ENCODE measurements around the gene SULF2.
A peak's percentile ranks its signal among the peaks of the same experiment; 100 is the strongest.

The SULF2 gene

DNA sequence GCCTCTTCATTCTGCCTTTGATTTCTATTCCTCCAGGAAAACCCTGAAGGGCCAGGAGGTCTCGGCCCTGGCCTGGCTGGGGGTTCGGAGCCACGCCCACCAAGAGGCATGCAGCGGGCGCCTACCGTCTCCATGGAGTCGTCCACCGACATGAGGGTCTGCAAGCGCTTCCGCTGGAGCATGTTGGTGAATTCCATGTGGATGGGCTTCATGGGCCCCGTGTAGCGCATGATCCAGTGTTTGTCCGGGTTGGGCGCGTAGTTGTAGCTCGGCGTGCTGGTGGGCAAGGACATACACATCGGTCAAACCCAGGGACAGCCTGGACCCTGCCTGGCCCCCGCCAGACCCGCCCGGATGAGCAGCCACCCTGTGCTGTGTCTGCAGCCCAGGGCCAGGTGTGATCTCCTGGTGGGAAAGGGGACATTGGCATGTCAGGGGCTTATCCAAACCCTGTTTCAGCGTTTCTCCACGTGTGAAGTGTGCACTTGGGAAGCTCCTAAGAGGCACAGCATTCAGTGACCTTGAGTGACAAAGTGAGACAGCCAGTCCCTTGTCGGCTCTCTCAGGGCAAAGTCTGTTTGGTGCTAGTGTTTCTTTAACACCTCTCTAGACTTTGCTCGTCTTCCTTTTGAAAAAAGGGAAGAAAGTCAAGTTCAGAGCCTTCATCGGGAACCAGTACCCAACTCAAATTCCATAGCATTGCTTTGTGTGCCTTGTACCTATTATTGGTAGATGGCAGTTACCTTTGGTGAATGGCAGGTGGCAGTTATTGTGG is 100.8 kb downstream of the SULF2 start:
- no peak for DNase-seq (ENCODE audit: low spot score)

GRCh38 chr20:47682916-47683315 is 102.4 kb downstream of the SULF2 start:
- DNase-seq (ENCODE audit: low spot score) = no peak

GRCh38 chr20:47682028-47682783 is 103.1 kb downstream of the SULF2 start:
- no peak for DNase-seq (ENCODE audit: low spot score)

DNA sequence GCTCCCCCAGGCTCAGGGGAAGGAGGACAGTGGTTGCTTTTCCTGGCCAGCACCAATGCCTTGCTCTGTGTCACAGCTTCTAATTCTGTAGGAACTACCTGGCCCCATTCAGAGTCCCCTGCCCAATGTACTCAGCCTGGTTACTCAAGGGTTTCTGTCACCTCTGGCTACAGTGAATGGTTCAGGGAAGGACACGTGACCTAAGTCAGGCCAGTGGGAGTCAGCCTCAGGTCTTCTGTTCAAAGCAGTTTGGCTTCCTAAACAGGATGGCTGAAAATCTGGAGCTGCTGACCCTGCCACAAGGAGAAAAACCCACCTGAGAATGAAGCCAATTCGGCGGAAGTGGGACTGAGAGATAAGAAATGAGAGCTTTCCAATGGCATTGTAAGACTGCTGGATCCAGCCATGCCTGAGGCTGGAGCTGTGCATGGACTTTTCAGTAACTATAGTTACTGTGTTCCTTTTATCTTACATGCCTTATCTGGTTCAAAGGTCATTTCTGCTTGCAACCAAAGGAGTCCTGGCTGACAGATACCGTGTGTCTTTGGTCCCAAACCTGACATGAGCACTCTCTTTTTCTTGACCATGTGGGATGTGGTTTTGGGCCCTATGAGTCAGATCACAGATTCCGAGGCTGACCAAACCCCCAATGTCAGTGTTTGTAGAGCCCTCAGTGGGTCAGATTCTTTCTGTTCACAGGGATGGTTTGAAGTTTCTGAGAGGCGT is 104.3 kb downstream of the SULF2 start:
- DNase-seq (ENCODE audit: low spot score) = no peak

GRCh38 chr20:47679462-47679861 is 105.8 kb downstream of the SULF2 start:
- DNase-seq (ENCODE audit: low spot score) = no peak

DNA sequence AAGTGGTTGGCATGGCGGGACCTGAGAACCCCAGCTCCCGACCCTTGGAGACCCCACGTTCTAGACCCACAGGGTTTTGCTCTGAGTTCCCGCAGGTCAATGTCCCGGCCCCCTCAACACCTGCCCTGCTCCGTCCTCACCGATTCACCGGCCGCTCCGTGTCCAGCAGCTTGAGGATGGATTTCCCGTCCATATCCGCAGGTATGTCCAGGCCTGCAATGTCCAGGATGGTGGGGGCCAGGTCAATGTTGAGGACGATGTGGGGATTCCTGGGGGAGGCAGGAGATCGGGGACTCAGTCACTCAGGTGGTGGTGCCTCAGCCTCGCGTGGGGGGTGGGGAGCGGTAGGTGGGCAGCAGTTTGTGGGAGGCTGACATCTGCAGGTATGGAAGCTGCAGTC is 106.7 kb downstream of the SULF2 start:
- no peak for DNase-seq (ENCODE audit: low spot score)

GRCh38 chr20:47677635-47678453 is 107.4 kb downstream of the SULF2 start:
- DNase-seq (ENCODE audit: low spot score) = peak; percentile 88

GRCh38 chr20:47676912-47677634 is 108.2 kb downstream of the SULF2 start:
- no peak for DNase-seq (ENCODE audit: low spot score)

DNA sequence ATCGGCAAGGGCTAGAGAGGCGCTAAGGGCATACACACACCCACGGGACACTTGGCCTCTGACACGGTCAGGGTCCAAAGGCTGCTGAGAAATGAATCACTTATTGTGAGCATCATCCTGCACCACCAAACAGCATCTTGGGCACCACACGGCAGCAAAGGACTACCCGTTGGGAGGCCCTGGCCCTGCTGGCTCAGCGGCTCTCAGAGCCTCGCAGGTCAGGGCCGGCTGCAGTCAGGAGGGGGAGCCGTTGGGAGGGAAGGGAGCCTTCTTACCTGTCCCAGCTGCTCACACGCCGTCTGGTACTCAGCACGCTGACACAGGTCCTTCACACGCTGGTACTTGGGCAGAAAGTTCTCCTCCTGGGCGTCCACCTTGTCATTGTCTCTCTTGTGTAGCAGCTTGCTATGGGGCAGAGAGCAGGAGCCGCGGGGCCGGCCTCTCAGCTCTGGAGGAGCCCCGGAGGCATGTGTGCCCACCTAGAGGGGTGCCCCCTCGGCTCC is 109.0 kb downstream of the SULF2 start:
- DNase-seq (ENCODE audit: low spot score) = peak; percentile 81

DNA sequence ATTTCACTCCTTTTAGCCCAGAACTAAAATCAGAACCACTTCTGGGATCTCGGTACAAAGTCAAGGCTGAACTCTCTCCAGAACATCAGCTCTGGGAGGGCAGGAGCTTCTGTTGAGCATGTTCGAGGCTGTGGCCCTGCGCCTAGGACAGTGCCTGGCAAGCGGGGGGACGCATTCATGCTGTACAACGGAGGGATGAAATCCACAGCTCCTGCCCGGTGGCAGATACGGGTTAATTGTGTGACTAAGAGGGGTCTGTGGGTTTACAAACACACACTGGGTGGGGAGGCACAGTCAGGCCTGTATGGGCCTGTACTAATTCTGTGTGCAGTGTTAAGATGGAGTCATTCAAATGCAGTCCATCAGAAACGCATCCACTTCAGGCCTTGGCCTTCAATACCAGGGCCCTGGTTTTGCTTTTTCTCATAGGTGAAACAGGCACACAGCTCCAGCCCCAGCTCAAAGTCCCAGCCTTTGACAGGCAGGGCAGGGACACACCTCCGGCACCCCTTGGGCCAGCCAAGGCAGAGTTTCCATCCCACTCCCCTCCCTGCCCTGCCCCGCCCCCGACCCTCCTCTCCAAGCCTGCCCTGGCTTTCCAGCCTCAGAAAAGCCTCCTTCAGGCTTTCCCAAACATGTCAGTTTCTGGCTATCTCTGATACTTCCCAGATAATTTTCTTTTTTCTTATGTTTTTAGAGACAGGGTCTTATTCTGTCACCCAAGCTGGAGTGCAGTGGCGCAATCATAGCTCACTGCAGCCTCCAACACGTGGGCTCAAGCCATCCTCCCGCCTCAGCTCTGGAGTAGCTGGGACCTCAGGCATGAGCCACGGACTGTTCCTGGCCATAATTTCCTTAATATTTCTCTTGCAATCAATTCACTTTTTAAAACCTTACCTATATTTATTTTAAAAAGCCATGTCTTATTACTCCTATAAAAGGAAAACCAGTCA is 109.8 kb downstream of the SULF2 start:
- peak; percentile 65 for DNase-seq (ENCODE audit: low spot score)

DNA sequence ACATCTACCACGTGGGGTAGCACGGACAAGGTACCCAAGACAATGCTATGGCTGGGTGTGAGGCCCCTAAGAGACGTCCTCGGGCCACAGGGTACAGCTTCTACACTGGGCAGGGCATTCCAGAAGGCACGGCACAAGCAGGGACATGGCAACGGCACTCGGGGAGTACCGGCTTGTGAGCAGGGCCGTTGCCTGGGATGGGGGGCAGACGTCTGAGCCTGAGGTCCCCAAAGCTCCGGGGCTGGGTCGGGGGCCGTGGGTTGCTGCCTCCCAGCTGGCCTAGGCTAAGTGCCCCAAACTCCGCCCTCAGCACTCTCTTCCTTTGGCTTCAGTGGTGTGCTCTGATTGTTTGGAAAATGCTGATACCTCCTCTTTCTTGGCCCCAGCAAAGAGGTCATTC is 110.6 kb downstream of the SULF2 start:
- DNase-seq (ENCODE audit: low spot score) = no peak

GRCh38 chr20:47674145-47674544 is 111.1 kb downstream of the SULF2 start:
- DNase-seq (ENCODE audit: low spot score) = no peak

DNA sequence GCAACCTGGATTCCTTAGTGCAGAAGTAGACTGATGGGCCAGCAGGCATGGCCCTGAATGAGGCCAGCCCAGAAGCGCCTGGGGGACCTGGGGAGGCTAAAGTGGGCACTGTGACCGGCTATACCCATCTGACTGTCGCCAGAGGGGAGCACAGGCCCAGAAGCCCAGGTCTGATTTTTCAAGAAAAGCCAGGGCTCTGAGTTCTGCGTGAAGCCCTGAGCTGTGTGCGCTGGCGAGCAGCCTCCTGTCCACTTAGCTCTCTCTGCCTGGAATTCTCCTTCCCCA is 111.7 kb downstream of the SULF2 start:
- DNase-seq (ENCODE audit: low spot score) = no peak

DNA sequence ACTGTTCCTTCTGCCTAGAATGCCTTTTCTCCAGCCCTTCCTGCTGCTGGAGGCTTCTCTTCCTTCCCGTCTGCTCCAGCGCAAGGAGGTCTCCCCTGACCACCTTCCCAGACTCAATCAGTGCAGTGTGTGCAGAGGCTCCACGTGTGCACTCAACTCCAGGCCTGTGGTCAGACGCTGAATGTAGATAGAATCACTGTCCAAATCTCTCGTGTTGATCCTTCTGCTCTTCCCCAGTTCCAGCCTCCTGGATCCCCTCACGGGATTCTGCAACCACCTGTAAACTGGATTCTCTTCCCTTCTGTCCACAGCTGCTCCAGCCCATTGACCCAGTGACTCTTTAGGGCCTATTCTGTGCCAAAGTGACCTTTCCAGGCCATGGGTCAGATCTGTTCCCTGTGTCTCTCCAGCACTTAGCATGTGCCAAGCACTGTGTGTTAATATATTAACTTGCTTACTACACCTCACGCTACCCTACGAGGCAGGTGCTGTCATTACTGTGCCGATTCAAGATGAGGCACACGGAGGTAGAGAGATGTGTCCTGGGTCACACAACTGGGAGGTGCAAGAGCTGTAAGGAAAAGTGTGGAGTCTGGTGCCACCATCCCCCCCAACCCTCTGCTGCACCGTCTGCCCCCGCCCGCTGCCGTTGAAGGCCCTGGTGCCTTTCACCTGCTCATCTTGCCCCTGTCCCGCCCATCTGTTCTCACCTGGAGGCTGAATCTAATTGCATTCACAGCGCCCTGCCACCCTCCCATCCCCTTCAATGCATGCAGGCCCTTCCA is 112.2 kb downstream of the SULF2 start:
- no peak for DNase-seq (ENCODE audit: low spot score)

DNA sequence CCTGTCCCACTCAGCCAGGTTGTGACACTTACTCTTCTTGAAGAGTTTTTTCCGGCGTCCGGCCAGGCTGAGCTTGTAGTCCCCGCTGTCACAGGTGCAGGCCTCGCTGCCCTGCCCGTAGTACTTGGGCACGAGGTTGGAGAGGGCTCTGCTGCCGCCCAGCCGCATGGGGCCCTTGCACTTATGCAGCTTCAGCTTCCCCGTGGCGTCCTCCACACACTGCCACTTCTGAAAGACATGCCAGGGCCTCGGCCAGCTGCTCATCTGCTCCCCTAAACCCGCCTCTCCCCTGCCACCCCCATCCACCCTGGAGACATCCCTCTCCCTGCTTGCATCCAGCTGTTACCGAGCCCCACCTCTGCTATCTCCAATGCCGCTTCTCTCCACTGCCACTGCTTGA is 113.1 kb downstream of the SULF2 start:
- no peak for DNase-seq (ENCODE audit: low spot score)

GRCh38 chr20:47670913-47671312 is 114.4 kb downstream of the SULF2 start:
- DNase-seq (ENCODE audit: low spot score) = no peak

DNA sequence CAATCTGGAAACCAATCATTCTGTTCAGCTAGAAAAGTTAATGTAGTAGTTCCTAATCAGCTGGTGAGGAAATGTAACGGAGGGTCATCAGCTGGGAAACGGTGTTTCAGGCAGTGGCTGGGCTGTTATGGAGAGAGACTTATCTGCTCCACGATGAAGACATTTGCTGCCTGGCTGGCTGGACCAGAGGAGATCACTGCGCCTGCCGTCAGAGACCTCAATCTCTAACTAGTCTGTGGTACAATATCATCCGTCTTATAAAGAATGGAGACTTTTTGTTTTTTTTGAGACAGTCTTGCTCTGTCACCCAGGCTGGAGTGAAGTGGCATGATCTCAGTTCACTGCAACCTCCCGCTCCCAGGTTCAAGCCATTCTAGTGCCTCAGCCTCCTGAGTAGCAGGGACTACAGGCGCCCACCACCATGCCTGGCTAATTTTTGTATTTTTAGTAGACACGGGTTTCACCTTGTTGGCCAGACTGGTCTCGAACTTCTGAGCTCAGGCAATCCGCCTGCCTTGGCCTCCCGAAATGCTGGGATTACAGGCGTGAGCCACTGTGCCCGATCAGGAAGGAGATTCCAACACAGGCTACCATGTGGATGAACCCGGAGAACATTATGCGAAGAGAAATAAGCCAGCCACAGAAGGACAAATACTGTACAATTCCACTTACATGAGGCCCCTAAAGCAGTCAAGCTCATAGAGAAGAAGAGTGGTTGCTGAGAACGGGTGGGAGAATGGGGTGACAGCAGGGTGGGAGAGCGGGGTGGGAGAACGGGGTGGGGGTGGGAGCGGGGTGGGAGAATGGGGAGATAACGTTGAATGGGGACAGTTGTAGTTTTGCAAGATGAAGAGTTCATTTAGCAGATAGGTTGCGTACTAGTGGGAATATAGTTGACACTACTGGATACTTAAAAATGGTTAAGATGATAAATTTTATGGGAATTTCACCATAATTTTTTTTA is 115.1 kb downstream of the SULF2 start:
- no peak for DNase-seq (ENCODE audit: low spot score)

DNA sequence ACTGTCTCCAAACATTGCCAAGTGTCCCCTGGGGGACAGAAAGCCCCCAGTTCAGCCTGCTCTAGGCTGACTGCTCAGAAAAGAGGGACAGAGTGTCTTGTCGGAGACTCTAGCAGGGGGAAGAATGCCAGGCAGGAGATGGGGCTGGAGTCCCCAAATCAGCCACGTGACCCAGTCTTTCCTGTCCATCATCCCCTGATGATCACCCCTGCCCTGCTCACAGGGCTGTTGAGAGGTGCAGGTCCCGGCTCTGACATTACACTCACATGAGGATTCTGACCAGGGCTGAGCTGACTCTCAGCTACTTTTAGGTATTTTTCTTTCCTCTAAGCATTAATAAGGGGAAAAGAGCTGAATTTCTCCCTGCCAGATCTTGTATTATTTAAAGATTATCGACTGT is 115.8 kb downstream of the SULF2 start:
- DNase-seq (ENCODE audit: low spot score) = no peak
